Brain pericyte (primary cell): ENCODE results near the gene ARHGAP18.

ENCODE experiments used
- DNase-seq: peaks from one replicate; pipeline ENCODE4 v3.0.0-alpha.2; 2012; ENCODE audit warnings: low read depth, low spot score

ARHGAP18 gene

DNA sequence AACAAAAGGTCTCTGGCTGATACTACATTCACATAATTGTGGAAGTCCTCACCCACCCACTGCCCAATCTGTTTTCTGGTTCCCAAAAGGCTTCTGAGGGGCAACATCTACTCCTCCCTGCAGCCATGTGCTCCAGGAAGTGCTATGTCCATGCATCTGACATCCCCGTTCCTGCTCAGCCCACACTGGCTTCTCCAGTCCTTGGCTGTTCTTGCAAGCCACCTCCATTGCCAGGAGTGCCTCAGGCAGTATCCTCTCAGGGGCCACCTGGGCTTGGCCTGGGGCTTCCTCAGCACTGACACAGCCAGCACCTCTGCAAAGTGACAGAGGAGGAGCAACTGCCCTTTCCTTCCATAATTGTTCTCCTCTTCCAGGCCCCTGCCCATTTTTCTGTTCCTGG is 18.3 kb downstream of the ARHGAP18 start:
- no peak for DNase-seq

- DNase-seq = no peak
These were observed 18.8 kb downstream of the ARHGAP18 start for GRCh38 chr6:129691043-129691640.

DNA sequence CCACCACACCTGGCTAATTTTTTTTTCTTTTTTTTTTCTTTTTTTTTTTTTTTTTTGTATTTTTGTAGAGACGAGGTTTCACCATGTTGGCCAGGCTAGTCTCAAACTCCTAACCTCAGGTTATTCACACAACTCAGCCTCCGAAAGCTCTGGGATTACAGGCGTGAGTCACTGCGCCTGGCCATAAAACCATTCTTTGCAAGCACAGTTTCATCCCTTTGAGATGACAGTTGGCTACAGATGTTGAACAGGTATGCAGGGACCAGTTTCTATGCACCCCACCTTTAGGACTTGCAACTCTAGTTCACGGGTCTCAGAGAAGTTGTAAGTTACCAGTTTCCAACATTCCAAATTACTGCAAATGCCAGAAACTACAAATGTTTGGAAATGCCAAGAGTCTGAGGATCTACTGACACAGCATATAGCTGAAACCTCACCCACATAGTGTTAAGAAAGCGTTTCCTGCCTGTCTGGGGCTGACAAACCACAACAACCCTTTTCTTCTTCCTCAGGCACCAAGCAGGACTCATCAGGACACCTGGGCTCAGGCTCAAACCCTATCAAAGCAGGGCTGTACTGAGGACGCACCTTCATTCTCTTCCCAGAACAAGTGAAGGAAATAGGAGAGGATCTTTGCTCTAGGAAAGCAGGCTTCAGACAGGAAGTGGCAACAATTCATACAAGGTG is 22.9 kb downstream of the ARHGAP18 start:
- DNase-seq = no peak

GRCh38 chr6:129685662-129686031 is 24.3 kb downstream of the ARHGAP18 start:
- no peak for DNase-seq

- no peak for DNase-seq
These were observed 24.9 kb downstream of the ARHGAP18 start for GRCh38 chr6:129684903-129685661.

GRCh38 chr6:129684323-129684884 is 25.6 kb downstream of the ARHGAP18 start:
- DNase-seq = no peak

DNA sequence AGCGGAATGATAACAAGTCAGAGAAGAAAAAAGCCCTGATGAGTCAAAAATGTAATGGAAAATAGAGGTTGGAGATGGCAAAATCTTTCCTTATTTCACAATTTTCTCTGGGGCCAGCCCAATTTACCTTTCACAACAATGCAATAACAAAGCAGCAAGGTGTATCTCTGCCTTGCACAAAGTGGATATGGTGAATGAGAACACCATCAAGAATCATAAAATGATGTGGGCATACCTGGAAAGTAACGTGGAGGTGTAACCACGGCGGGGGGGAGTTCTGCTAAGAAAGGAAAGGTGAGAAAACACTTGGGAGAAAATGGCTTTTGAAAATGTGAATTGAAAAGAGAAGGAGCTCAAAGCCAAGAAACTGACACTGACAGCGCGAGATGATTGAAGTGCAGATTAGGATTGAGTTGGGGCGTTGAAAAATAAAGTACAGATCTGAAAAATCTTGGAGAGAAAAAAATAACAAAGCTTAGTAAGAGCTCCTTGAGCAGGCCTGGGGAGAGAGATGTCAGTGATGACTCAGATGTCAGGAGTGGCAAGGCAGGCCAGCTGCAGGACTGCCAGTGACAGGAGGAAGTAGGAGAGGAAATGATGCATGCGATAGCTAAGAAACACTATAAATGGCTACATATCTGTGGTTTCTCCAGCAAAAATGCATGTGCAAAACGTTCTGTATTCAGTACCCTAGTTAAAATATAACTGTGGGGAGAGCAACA is 26.2 kb downstream of the ARHGAP18 start:
- DNase-seq = peak; percentile 86

GRCh38 chr6:129681913-129682205 is 28.1 kb downstream of the ARHGAP18 start:
- no peak for DNase-seq

- DNase-seq = no peak
These were observed 29.3 kb downstream of the ARHGAP18 start for GRCh38 chr6:129680633-129681032.

GRCh38 chr6:129679758-129680157 is 30.2 kb downstream of the ARHGAP18 start:
- DNase-seq = no peak

GRCh38 chr6:129679275-129679674 is 30.7 kb downstream of the ARHGAP18 start:
- no peak for DNase-seq

DNA sequence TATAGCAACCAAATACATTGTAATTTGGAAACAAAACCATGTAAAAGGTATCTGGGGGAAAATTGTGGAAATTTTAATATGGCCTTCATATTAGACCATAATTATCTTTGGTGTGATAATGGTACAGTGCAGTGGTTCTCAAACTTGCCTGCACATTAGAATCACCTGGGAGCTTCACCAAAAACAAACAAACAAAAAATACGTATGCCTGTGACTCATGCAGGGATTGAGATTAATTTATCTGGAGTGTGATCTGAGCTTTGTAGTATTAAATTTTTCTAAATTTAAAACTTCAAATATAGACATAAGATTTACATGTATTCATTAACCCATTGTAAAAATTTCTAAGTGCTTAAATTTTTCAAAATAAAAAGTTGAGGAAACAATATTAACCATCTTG is 31.5 kb downstream of the ARHGAP18 start:
- no peak for DNase-seq

DNA sequence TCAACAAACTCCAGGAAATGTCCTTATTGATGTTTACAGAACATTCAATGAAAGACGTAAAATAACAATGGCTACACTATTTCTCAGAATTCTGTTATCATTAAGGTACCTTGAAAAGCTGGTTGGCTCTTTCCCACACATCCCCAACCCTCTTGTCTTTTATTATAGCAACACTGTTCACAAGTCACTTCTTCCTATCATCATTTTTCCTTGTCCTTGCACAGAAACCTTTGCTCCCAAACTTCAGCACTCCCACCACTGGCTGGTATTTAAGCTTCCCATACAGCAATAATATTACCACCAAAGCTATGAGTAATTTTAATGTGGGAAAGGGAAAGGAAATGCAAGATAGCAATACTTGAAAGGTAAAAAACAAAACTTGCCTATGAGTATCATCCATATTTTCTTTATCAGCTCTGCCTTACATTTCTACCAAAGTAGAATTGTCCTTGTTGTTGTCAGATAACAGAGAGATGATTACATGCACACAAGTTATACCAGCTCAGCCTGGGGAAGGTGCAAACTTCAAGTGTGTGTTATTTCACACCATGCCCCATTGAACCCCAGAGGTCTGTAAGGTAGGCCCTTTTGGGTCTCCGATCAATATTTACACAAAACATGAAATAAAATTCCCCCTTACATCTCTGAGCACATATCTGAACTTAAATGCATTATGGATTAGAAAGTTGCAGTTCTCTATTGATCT is 32.2 kb downstream of the ARHGAP18 start:
- no peak for DNase-seq

- no peak for DNase-seq
These were observed 34.1 kb downstream of the ARHGAP18 start for GRCh38 chr6:129675669-129676472.

GRCh38 chr6:129673748-129674147 is 36.2 kb downstream of the ARHGAP18 start:
- no peak for DNase-seq

DNA sequence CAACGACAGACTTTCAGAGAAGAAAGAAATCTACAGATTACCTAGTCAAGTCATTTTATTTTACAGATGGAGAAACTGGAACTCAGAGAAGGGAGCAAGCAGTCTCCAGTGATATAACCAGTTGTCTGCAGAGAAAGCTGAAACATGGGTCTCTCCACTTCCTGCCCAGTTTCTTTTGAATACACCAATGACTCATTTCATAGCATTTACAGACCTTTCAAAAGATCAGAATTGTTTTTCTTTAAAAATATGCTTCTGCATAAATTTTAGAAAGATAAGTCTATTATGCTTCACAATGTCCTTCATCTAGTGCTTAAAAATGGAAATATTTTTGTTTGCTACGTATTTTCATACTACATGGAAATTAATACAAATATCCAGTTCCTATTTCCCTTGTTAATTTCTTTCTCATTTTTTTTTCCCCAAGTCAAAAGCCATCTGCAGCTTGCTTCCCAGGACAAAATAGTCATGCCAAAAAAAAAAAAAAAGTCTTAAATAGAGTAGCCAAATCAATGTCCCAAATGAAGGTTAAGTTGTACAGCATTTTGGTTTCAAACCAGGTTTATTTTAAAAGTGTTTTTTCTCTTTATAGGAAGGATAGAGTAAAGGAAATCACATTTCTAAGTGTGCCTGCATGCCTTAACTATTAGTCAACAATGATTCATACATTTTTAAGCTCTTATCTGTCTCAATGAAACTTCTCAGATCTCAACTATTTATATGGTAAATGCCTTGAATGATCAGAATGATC is 36.9 kb downstream of the ARHGAP18 start:
- DNase-seq = no peak

DNA sequence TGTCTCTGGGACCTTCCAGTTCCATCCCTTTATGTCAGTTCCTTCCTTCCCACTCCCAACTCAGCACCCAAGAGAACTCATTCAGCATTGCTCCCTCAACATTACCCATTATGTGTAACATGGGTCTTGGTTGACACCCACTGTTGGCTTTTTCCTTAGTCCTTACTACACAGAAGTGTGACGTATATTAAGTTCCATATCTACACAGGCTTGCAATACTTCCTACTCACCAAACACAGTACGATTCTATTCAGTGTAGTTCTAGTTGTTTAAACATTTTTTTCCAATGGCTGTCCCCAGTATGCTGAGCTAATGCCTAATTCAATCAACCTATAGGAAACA is 37.7 kb downstream of the ARHGAP18 start:
- DNase-seq = no peak

- DNase-seq = no peak
These were observed 38.3 kb downstream of the ARHGAP18 start for GRCh38 chr6:129671442-129672340.

- no peak for DNase-seq
These were observed 39.3 kb downstream of the ARHGAP18 start for GRCh38 chr6:129670634-129671033.
